GM19099 (cell line): Measurements from ENCODE around the gene RALA.

Experiments
- POLR2A ChIP-seq: IDR thresholded peaks from 3 replicates; pipeline ENCODE4 v1.6.1; 2011; ENCODE audit warnings: low read depth; ENCODE audit not compliant: insufficient read length; ENCODE audit errors: extremely low read depth

RALA gene

DNA sequence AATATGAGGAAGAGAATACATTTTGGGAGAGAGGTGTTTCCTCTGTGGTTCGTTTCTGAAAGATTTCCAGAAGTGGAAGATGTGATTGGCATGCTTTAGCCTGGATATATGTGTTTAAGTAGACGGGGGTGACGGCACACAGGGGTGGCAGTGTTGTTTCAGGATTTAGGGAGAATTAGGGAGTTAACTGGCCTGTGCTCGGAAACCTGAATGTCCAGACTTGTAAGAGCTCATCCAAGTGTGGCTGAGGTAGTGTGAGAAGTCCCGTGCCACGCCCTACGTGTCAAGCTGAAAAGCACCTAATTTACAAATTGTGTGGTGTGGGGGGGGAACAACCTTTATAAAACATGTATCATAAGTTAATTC lies 1.1 kb downstream of the RALA start:
- peak; percentile 11 for TF ChIP-seq POLR2A

DNA sequence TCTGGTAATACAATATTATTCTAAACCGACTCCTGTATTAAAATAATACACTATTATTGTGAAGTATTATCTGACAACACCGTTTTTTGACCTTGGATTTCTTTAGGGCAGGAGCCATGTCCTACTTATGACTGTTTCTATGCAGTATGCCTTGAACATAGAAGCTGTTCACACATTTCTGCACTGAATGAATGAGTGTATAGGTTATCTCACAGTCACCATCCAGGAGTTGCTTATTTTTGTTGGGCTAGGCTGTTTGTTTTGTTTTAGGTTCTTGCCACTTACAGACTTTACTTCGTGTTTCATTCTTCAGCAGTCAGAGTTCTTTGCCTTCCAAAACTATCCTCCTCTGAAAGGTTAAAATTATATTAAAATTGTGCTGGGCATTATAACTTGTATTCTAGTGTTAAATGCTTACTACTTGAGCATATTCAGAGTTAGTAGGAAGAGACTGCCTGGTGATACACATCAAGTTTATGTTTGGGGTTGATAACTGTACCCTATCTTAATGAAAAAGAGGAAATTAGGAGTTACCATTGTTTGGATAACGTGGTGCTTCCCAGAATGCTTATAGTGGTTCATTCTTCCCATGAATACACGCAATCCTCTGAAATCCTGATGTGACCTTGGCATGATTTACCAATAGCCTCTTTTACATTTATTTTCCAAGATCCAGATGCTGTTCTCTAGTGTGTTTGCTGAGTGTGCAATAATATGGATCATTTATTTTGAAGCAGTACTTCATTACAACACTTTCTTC lies 1.7 kb downstream of the RALA start:
- TF ChIP-seq POLR2A, result no peak

DNA sequence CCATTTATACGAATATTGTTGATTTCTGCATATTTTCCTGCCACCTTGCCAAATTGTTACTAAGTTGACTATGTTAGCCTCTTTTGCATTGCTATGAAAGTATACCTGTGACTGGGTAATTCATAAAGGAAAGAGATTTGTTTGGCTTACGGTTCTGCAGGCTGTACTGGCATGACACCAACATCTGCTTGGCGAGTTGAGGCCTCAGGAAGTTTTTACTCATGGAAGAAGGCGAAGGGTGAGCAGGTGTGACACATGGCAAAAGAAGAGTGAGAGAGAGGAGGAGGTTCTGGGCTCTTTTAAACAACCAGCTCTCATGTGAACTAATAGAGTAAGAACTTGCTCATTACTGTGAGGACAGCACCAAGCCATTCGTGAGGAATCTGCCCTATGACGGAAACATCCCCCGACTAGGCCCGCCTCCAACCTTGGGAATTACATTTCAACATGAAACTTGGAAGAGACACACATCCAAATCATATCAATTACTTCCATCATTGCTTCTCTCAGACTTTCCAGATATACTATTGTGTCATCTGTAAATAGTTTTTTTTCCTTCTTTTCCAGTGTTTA lies 8.4 kb downstream of the RALA start:
- no peak for TF ChIP-seq POLR2A

DNA sequence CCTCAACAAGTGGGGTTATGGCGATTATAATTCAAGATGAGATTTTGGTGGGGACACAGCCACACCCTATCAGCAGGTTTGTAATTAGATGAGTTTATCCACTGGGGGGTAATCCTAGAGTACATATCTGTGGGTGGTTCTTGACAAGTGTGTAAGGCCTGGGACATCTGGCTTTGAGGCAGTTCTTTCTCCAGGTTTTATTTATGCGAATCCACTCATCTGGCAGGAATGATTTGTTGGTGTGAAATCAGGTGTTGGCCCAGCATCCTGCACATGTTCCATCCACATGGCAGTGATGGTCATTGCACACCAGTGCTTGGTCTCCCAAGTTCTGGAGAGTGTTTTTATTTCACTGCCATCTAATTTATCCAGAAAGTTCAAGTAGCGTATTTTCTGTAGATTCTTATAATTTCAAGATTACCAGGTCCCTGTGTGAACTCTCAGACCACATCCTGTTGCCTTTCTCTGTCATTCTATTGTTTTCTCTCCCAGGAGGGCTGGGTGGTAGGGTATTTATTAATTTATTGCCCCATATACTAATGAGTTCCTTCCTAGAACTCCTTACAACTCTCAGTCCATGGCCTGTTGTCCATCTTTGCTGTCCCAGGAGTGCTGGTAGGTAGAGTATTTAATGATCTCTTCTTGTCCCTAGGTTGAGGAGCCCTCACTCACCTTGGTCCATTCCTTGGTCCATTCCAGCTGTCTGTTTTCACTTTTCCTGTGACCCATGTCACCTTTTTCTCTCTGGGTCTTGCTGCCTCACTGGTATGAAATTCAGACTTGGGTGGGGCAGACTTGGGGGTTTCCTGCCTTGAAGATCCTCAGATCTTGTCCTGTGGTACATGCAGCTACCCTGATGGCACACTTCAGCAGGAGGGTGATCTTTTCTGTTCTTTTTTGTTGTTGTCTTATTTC lies 10.4 kb downstream of the RALA start:
- no peak for TF ChIP-seq POLR2A

DNA sequence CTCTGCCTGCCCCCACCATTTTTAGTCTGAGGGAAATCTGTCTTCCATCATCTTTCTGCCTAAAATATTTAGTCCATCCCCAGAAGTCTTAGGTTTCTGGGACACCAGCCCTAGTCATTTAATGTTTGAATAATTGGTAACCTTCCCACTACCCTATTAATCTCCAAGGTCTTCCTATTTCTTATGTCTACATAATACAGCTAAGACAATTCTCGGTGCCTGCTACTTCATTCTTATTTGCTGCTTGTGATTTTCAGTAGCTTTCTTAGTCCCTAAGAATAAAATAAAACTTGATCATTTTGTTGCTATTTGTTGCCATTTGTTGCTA lies 11.1 kb downstream of the RALA start:
- TF ChIP-seq POLR2A, result no peak

DNA sequence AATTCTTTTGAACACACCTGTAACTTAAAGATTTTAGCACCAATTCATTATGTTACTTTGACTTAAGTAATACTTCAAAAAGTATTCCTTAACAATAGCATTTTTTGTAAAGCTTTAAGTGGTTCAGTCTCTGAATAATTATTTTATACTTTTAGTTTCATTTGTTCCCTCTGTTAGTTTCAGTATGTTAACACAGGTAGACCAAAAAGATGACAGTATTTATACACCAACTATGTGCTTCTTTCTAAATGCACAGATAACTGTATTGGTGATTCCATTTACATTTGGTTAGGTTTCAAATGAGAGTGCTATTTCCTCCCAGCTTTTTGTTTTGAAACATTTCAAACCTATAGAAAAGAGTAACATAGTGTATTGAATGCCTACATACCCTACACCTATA lies 14.0 kb downstream of the RALA start:
- TF ChIP-seq POLR2A, result no peak

DNA sequence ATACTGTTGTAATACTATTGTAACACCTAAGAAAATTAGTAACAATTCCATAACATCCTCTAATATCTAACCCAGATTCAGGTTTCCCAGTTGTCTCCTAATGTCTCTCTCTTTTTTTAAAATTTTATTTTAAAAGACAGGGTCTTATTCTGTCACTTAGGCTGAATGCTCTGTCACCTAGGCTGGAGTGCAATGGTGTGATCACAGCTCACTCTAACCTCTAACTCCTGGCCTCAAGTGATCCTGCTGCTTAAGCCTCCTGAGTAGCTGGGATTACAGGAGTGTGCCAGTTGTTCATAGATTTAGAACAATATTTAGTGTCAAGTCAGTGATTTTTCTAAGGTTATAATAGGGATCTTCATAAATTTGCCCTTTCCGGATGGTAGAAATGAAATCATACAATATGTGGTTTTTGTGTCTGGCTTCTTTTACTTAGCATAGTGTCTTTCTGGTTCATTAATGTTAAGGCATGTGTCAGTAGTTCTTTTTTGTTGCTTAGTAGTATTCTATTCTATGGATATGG lies 14.7 kb downstream of the RALA start:
- TF ChIP-seq POLR2A, result no peak

DNA sequence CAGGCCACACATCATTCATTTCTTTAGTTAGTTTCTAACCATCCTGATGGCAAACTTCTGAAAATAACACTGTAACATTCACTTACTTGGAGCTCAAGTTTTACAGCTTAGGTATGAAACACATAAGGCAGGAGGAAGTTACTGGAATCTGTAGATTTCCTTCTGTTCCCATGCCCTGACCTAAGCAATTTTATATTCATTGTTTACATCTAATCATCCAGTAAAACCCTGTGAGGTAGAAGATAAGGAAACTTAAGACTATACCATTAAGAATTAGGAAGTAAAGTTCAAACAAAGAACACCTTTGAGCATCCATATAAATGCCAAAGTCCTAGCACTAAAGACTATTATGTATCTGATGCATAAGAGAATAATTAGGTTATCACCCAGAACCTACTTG lies 19.5 kb downstream of the RALA start:
- TF ChIP-seq POLR2A, result no peak

DNA sequence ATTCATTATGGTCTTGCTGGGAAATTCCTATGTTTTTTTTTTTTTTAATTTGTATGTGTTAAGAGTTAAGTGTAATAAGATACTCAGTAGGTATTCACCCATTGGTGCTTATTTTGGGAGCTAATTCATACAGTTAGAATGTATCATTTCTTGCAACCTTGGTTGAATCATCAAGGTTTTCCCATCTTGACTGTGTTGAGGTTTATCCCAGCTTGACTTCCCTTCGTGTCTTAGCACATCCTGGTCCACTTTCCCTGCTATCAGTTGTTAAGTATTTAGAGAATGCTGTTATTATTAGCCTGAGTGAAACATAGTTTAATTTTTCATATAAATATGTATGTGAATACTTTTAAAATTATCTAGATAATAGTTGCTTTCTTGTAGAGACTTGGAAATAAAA lies 20.8 kb downstream of the RALA start:
- TF ChIP-seq POLR2A, result no peak

DNA sequence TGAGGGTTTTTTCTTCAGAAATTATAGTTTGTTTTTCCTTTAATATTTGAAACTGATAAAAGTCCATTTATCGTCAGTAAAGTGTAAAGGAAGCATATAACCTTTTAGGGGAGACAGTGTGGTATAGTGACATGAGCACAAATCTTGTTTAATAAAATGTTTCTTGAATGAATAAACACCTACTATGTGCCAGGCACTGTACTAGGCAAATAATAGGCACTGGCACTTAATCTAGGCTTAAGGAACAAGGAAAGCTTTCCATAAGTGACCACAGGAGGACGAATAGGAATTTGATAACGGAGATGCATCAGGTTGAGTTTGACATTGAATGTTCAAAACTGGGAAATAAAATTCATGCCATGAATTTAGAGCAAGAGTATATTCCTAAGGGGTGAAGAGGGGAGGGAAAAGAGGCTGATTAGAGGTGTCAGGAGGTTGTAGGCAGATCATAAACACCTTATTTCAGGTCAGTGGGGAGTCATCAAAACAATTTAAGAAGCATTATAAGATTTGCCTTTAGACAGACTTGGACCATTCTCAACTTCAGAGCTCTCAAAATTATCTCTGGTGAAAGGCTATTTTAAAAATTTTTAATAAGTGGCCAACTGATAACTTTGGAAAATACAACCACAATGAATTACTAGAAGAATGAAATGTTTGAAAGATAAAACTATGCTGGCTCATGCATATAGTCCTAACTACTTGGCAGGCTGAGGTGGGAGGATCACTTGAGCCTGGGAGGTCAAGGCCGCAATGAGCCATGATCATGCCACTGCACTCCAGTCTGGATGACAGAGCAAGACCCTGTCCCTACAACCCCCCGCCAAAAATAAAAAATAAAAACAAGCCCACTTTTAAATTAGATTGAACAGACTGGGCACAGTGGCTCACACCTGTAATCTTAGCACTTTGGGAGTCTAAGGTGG lies 22.4 kb downstream of the RALA start:
- TF ChIP-seq POLR2A, result no peak

DNA sequence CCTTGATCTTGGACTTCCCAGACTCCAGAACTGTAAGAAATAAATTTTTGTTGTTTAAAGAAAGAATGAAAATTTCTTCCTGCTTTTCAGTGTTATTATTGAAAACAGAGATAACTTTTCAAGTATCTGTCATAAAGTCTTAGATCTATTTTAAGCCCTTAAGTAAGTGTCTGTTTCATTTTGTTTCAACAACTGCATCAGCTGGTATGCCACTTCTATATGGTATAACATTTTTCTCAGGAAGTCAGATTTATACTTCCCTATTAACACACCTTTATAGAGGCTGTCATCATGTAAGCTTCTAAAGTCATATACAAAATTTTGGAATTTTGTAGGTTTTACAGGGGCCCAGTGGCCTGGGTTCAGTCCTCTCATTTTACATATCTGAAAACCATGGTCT lies 24.4 kb downstream of the RALA start:
- no peak for TF ChIP-seq POLR2A

DNA sequence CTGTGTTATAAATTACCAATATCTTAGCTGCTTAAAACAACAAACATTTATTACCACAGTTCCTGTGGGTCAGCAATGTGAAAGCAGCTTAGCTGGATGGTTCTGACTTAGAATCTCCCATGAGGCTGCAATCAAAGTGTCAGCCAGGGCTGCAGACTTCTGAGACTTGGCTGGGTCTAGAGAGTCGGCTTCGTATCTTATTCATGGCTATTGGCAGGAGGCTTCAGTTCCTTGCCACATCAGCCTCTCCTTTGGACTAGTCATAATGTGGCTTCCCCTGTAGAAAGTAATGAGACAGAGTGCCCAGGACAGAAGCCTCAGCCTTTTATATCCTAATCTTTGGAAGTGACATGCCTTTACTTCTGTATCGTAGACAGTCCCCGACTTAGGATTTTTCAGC lies 27.3 kb downstream of the RALA start:
- TF ChIP-seq POLR2A, result no peak

DNA sequence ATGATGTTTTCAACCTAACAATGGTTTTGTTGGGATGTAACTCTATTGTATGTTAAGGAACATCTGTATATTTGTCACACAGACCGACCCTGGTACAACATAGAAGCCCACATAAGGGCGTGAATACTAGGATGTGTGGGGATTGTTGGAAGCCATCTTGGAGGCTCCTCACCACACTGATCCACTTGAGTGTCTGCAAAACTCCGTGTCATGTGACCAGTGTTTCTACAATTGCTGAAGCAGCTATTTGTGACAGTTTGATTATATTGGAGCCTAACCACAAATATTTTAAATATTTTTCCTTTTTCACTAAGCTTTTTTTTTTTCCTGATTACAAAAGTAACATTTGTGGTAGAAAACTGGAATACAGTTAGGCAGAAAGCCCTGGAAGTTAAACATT lies 27.9 kb downstream of the RALA start:
- TF ChIP-seq POLR2A, result no peak

DNA sequence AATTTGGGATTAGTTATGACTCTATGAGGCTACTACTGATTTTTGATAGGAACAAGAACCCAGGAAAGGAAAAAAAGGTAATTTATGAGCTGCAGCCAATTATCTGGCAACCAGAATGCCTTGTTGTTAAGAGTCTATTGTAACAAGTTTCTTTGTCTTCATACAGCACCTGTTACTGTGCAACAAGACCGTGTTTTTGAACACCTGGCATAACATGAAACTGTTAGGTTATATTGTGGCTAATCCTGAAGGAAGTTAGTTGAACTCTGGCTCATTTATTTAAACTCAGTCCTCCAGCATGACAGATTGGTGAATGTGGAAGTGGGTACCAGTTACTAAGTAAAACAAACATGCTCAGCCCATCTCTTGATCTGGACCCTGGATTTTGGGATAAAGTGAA lies 33.0 kb downstream of the RALA start:
- no peak for TF ChIP-seq POLR2A
